GM21390 (cell line): ENCODE measurements around the gene PVALEF.

Experiments
- ATAC-seq: cut with Tn5 transposase; IDR thresholded peaks from one replicate; pipeline ENCODE4 v1.9.1; 2021; ENCODE audit not compliant: unreplicated experiment

Gene PVALEF

GRCh38 chr17:81128774-81129173 lies 36.5 kb upstream of the PVALEF start:
- ATAC-seq = no peak

- ATAC-seq = no peak
Observed at GRCh38 chr17:81129289-81129688, 36.0 kb upstream of the PVALEF start.

- ATAC-seq = no peak
Observed at GRCh38 chr17:81129711-81130367, 35.5 kb upstream of the PVALEF start.

- ATAC-seq = no peak
Observed at GRCh38 chr17:81130385-81131361, 34.6 kb upstream of the PVALEF start.

GRCh38 chr17:81131486-81132196 lies 33.7 kb upstream of the PVALEF start:
- ATAC-seq = no peak

GRCh38 chr17:81132197-81132540 lies 33.1 kb upstream of the PVALEF start:
- ATAC-seq = no peak

GRCh38 chr17:81132770-81133723 lies 32.3 kb upstream of the PVALEF start:
- no peak for ATAC-seq

GRCh38 chr17:81134064-81134781 lies 31.1 kb upstream of the PVALEF start:
- ATAC-seq = no peak

- no peak for ATAC-seq
Observed at GRCh38 chr17:81135505-81136278, 29.6 kb upstream of the PVALEF start.

- no peak for ATAC-seq
Observed at GRCh38 chr17:81136366-81136765, 28.9 kb upstream of the PVALEF start.

GRCh38 chr17:81137248-81137647 lies 28.1 kb upstream of the PVALEF start:
- ATAC-seq = no peak

GRCh38 chr17:81138083-81138482 lies 27.2 kb upstream of the PVALEF start:
- ATAC-seq = no peak

GRCh38 chr17:81138500-81138899 lies 26.8 kb upstream of the PVALEF start:
- no peak for ATAC-seq

GRCh38 chr17:81139428-81139827 lies 25.9 kb upstream of the PVALEF start:
- ATAC-seq = no peak

- ATAC-seq = no peak
Observed at GRCh38 chr17:81140018-81140417, 25.3 kb upstream of the PVALEF start.

- no peak for ATAC-seq
Observed at GRCh38 chr17:81140695-81141094, 24.6 kb upstream of the PVALEF start.

GRCh38 chr17:81142301-81143199 lies 22.8 kb upstream of the PVALEF start:
- ATAC-seq = no peak

- no peak for ATAC-seq
Observed at GRCh38 chr17:81143200-81143527, 22.1 kb upstream of the PVALEF start.
